HG03139 (cell line): ENCODE measurements around the gene TRPC4.
"Not testable (repeated sequence)": the region's sequence is repeated elsewhere in the genome, so short reads cannot be mapped to it uniquely, and the experiment has no call there.

Experiments
- ATAC-seq: cut with Tn5 transposase; IDR thresholded peaks from one replicate; pipeline ENCODE4 v1.9.1; 2021; ENCODE audit not compliant: unreplicated experiment

Gene TRPC4

DNA sequence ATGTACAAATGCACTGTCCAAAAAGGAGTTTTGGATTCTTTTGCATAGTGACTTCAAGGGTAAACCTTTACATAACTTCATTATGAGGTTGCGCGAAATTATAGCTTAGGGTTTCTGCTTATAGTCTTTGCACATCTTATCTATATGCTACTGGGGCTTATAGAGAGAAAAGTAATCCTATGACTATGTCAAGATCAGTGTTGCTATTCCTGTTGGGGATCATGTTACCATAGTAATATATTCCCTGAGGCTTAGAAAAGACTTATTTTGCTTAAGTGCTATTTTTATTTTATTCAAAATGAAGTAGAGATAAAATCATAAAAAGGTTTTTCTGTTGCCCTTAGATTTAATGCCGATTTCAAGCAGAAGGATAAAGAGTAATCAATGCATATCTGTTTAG is 256.3 kb downstream of the TRPC4 start:
- no peak for ATAC-seq

DNA sequence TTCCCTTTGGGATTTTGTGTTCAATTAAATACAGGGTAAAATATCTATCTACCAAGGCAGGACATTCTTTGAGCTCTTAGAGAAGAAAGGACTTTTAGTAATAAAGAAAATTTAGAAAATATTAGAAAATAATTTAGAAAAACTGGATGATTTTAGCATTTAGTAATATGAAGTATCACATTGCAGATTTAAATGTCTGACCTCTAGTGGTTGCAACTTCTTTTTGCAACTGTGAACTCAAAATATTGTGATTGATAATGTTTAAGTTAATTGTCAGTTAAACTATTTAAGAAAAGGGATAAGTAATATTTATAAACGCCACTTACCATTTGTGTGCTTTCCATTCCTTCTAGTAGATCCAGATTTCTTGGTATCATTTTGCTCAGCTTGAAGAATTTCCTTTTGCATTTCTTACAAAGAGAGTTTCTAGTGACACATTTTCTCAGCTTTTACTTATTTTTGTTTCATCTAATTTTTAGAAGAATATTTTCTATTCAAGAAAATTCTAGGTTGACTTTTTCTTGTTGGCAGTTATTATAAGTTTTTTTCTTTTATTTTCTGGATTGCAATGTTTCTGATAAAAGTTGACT is 260.7 kb downstream of the TRPC4 start:
- no peak for ATAC-seq

DNA sequence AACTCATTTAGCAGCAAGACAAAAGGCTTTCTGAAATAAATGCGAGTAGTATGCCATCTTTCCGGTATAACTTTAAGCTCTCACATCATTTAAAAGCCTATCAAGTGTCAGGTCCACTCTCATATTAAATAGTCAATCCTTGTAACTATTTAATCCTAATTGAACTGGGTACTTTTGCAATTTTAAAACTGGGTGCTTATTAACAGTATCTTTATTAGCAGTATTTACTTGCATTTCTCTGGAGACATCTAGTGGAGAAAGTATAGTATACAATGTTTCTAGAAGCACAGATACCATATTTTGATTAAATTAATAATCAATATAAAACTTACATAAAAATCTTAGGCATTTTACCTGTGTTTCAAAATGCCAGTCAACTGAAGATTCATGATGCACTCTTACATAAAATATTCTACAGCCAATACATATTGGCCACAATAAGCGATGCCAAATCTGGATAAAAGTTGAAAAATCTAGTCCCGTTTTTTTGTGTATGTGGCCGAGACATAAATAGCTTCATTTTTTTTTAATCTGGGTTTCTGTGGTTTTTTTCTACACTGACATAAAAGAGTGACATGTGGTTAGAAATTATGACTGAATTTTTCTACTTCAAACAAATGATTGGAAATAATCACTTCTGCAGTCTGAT is 266.7 kb downstream of the TRPC4 start:
- ATAC-seq: no peak

DNA sequence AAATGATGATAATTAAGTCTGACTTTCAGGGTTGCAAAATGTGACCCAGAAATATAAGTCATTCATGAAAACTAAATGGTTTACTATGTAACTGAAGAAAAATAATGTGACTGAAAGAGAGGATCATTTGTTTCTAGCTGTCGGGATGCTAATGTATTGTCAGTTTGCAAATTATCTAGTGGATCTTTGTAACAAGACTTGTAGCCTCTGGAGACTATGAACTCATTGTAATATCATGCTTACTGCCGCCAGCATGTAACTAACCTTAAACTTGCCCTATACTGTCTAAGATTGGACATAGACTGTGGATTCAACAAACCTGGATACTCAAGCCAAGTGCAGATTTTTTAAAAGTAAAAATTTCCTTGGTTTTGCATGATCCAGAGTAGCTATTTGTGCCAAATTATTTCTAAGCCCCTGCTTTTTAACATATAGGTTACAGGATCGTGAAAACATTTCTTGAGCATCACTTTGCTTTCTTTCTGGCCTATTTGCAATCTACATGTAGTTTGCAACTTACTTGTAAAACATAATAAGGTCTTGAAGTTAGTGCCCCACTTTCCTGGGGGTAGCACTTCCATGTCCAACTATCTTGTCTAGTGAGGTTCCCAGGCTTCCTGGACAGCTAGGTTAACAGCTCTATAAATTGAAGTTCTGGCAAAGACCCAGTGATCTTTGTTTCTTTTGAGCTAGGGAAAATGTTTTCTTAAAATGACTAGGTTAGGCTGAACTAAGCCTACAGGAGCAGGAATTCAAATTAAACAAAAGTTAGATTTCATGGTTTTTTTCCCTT is 267.7 kb downstream of the TRPC4 start:
- no peak for ATAC-seq

DNA sequence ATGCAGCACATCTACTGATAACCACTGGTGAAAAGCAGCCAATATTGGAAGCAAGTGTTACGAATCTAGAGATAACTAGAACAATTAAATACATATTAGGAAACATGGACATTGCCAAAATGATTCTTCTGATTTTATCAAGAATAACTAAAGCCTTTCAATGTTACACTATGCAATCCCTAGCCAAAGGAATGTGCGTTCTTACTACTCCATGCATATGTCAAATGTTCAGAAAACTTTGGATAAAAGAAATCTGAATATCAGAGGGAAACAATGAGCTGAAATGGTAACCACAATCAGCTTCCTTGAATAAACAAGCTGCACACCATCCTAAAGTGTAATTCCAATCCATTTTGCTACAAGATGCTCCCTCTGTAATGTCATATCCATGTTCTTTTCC is 270.1 kb downstream of the TRPC4 start:
- ATAC-seq: no peak

- ATAC-seq: no peak
Observed at GRCh38 chr13:37598597-37598996, 271.0 kb downstream of the TRPC4 start, which contains the start of gene POSTN. TSS of gene POSTN (minus strand) at chr13:37598768. CDS start at chr13:37598726, 42 bp downstream.

DNA sequence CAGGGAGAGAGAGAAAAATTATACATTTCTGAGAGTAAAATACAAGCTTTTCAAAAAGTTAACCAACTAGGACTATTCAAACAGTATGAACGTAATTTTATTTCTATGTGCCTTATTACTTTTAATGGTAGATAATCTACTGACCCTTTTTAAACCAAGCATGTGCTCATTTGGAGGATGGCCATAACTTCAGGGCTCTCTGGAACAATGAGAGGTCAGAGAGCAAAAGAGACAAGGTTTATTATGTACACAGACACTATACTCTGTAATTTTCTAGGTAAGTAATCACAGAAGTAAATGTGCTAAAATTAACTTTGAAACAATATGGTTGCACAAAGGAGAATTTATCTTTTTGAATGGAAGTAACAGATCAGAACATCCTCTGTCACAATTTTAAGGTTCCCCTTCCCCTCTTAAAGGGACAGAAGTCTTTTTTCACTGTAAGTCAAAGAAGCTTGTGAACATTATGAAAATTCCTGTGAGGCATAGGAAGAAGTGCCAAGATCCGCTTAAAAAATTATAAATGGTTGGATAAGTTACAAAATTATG is 272.0 kb downstream of the TRPC4 start:
- no peak for ATAC-seq

DNA sequence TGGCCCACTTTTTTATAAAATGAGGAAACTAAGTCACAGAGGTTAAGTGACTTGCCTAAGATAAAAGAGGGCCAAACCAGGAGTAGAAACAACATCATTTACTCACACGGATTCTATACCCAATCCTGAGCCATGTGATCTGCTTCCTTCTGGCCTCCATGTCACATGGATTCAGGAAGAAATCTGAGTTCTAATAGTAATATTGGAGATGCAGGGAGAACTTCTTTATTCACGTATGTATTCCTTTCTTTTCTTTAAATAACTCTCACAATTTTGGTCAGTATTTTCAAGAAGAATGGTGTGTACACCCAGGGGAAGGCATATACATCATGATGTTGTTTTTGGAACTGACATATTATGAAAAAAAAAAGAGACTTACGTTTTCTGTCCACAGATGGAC is 272.8 kb downstream of the TRPC4 start:
- no peak for ATAC-seq

- no peak for ATAC-seq
Observed at GRCh38 chr13:37595162-37595561, 274.4 kb downstream of the TRPC4 start.

GRCh38 chr13:37594550-37594949 is 275.0 kb downstream of the TRPC4 start:
- ATAC-seq: no peak

- not testable (repeated sequence) for ATAC-seq
Observed at GRCh38 chr13:37589381-37589780, 280.2 kb downstream of the TRPC4 start.

- no peak for ATAC-seq
Observed at GRCh38 chr13:37587236-37587635, 282.3 kb downstream of the TRPC4 start.
